CD4-positive, alpha-beta T cell (primary cell): ENCODE data around the gene IPMK. TPM values are rescaled to one million over a fixed set of nuclear protein-coding genes. Genes with fewer than 3 reads are reported as not detected.

Source experiments
- ATAC-seq: fragments of 200-7000 bp; cut with Tn5 transposase; one replicate; pipeline ENCODE4 v1.10.0; 2022; ENCODE audit warnings: mild to moderate bottlenecking; ENCODE audit not compliant: poor library complexity
- CTCF ChIA-PET: fragments of 350-600 bp; sonication (Branson Sonifier 250); formaldehyde crosslinking; loops from one replicate; lab custom pipeline; 2021; ENCODE audit warnings: antibody characterized with exemption, inconsistent platforms; lab: Charles Lee
- POLR2A ChIA-PET: fragments of 350-600 bp; sonication (Branson Sonifier 250); formaldehyde crosslinking; loops from one replicate; lab custom pipeline; 2021; ENCODE audit warnings: antibody characterized with exemption, inconsistent platforms; lab: Charles Lee
- DNase-seq, 14 experiments: peaks; one replicate each; pipeline ENCODE4 v3.0.0-alpha.2; 2013 to 2020; ENCODE audit warnings: mixed read lengths in 2 of 14
- H3K27ac ChIP-seq, 2 donors: one replicate each; pipeline versions ENCODE4 v1.5.1 to v1.7.0; 2013; ENCODE audit warnings: low read length in 2 of 2, low read depth in 1 of 2, mild to moderate bottlenecking in 1 of 2
- H3K27me3 ChIP-seq, 2 experiments: 1 replicate in 1 of 2; 2 replicates in 1 of 2; pipeline versions ENCODE4 v1.6.1 to v1.7.0; 2013; ENCODE audit warnings: low read length in 2 of 2, control low read depth in 1 of 2, mild to moderate bottlenecking in 1 of 2, moderate library complexity in 1 of 2; ENCODE audit not compliant: insufficient read depth in 2 of 2, control insufficient read depth in 1 of 2
- H3K36me3 ChIP-seq: one replicate; pipeline ENCODE4 v1.6.1; 2013; ENCODE audit warnings: low read length, control low read depth; ENCODE audit not compliant: insufficient read depth
- H3K4me1 ChIP-seq: one replicate; pipeline ENCODE4 v1.6.1; 2013; ENCODE audit warnings: low read length, control low read depth; ENCODE audit not compliant: insufficient read depth
- H3K4me3 ChIP-seq: one replicate; pipeline ENCODE4 v1.5.1; 2013; ENCODE audit warnings: mild to moderate bottlenecking, low read length, moderate library complexity
- H3K9me3 ChIP-seq, 2 experiments: 1 replicate in 1 of 2; 2 replicates in 1 of 2; pipeline versions ENCODE4 v1.6.1 to v1.7.0; 2013; ENCODE audit warnings: low read length in 2 of 2, mild to moderate bottlenecking in 2 of 2, control low read depth in 1 of 2, moderate library complexity in 1 of 2; ENCODE audit not compliant: control insufficient read depth in 1 of 2, insufficient read depth in 1 of 2
- H3K27ac Mint-ChIP-seq: one replicate; pipeline ENCODE4 v1.8.0; 2020; ENCODE audit warnings: mixed read lengths
- H3K27me3 Mint-ChIP-seq: one replicate; pipeline ENCODE4 v1.8.0; 2021; ENCODE audit warnings: mixed read lengths
- H3K36me3 Mint-ChIP-seq: one replicate; pipeline ENCODE4 v1.8.0; 2021; ENCODE audit warnings: low read depth, mixed read lengths
- H3K4me1 Mint-ChIP-seq: one replicate; pipeline ENCODE4 v1.8.0; 2021; ENCODE audit warnings: low read depth, mixed read lengths
- H3K4me3 Mint-ChIP-seq: one replicate; pipeline ENCODE4 v1.8.0; 2020; ENCODE audit warnings: mild to moderate bottlenecking, mixed read lengths
- H3K9me3 Mint-ChIP-seq: one replicate; pipeline ENCODE4 v1.8.0; 2020; ENCODE audit warnings: mixed read lengths
- CTCF ChIP-seq: fragments of 200-600 bp; IDR thresholded peaks from one replicate; pipeline ENCODE4 v1.8.0; 2022; ENCODE audit warnings: antibody characterized with exemption, mild to moderate bottlenecking
- intact Hi-C, 2 experiments: fragments of 100-400 bp; cut with DNase I in 1 of 2; cut with micrococcal nuclease in 1 of 2; formaldehyde crosslinking; loops; one replicate each; pipeline versions ENCODE4 v1.15.1 to v1.9.0; 2023 to 2025; cut with DNase I, micrococcal nuclease
- total RNA-seq, 174 experiments: library from RNA in 2 of 174; stranded (reverse) in 2 of 174; gene quantifications; one replicate each; pipeline ENCODE4 v1.2.3 and lab custom pipeline; 2021 to 2026

The IPMK gene
- total RNA-seq, 2 experiments from 2014 or later, result 1.4 to 1.5 TPM

- Histone ChIP-seq H3K4me1 (no peaks in the 10 kb centered on the region), H3K36me3 (peaks cover 6% of the 10 kb centered on the region), H3K27me3 (no peaks in the 10 kb centered on the region), H3K27ac (no peak overlapping the region), H3K9me3 (no peaks in the 10 kb centered on the region), H3K4me3 (no peak overlapping the region)
- no peak for DNase-seq
- Mint-ChIP-seq H3K4me3 (no peak overlapping the region), H3K27me3 (no peaks in the 10 kb centered on the region), H3K36me3 (peaks cover 34% of the 10 kb centered on the region), H3K27ac (no peak overlapping the region), H3K9me3 (no peaks in the 10 kb centered on the region), H3K4me1 (peaks cover 25% of the 10 kb centered on the region)
- ATAC-seq, result no peak
- POLR2A ChIA-PET, result no interaction called here
- intact Hi-C loops, result loop anchor here in 1 of 2 experiments (5.0 kb wide), 1 partner anchor 58 kb away; the partner anchor contains the start of genes CISD1 and IPMK
- CTCF ChIA-PET, result no interaction called here
- TF ChIP-seq CTCF, result no peak
Observed at GRCh38 chr10:58209669-58210068, 58.0 kb downstream of the IPMK start.

- ATAC-seq, result no peak
- Histone ChIP-seq H3K9me3 (no peaks in the 10 kb centered on the region), H3K27ac (no peak overlapping the region), H3K36me3 (peaks cover under 1% of the 10 kb centered on the region), H3K27me3 (no peaks in the 10 kb centered on the region), H3K4me3 (no peak overlapping the region), H3K4me1 (no peaks in the 10 kb centered on the region)
- Mint-ChIP-seq H3K27me3 (no peaks in the 10 kb centered on the region), H3K27ac (no peak overlapping the region), H3K9me3 (no peaks in the 10 kb centered on the region), H3K4me3 (no peak overlapping the region), H3K36me3 (peaks cover 20% of the 10 kb centered on the region), H3K4me1 (no peaks in the 10 kb centered on the region)
- intact Hi-C loops, result no loop called here
- no peak for DNase-seq
- ChIA-PET CTCF (no interaction called here), POLR2A (no interaction called here)
- TF ChIP-seq CTCF, result no peak
Observed at GRCh38 chr10:58206251-58206650, 61.4 kb downstream of the IPMK start.

- CTCF ChIA-PET, result no interaction called here
- ATAC-seq (no peak), DNase-seq (no peak)
- H3K36me3 ChIP-seq, result no peaks in the 10 kb centered on the region
- Mint-ChIP-seq H3K27me3 (no peaks in the 10 kb centered on the region), H3K9me3 (no peaks in the 10 kb centered on the region), H3K36me3 (peaks cover 12% of the 10 kb centered on the region), H3K4me1 (no peaks in the 10 kb centered on the region), H3K4me3 (no peak overlapping the region), H3K27ac (no peak overlapping the region)
- no peak overlapping the region for H3K4me3 ChIP-seq
- POLR2A ChIA-PET, result no interaction called here
- H3K4me1 ChIP-seq, result no peaks in the 10 kb centered on the region
- no peak overlapping the region for H3K27ac ChIP-seq
- no peaks in the 10 kb centered on the region for H3K27me3 ChIP-seq
- no peak for TF ChIP-seq CTCF
- intact Hi-C loops, result no loop called here
- no peaks in the 10 kb centered on the region for H3K9me3 ChIP-seq
Observed at GRCh38 chr10:58201704-58202103, 66.0 kb downstream of the IPMK start.
